HG02759 (cell line): ENCODE data around the gene AMDHD2.

Experiments used
- ATAC-seq: cut with Tn5 transposase; IDR thresholded peaks from one replicate; pipeline ENCODE4 v1.9.1; 2021; ENCODE audit warnings: mild to moderate bottlenecking, moderate library complexity; ENCODE audit not compliant: unreplicated experiment

AMDHD2 gene

DNA sequence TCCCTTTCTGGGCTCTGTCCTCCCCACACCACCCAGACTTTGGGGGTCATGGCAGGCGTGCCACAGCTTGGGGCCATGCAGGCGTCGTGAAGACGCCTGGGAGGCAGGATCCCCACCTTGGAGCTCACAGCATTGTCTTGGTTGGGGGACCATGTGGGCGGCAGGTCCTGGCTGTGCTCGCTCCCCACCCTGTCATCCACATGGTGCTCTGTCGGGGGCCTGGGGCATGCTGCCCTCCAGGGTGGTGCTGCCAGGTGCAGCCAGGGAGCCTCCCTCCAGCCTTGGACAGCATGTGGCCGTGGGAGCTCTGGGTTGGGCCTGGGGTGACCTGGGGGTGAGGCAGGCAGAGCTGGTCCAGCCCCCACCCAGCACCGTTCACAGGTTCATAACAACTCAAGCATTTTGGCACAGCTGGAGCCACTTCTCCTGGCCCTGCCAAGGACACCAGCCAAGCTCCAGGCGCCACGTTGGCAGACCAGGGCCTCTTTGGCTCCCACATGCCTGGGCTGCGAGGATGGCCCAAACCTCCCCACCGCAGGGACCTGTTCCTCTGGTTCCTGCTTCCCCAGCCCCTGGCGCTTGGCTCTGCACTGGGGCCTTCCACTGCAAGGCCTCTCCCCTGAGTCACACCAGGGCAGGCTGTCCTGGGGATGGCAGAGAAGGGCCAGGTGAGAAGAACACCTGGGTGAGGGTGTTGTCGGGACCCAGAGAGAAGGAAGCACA is 21.5 kb upstream of the AMDHD2 start:
- no peak for ATAC-seq

DNA sequence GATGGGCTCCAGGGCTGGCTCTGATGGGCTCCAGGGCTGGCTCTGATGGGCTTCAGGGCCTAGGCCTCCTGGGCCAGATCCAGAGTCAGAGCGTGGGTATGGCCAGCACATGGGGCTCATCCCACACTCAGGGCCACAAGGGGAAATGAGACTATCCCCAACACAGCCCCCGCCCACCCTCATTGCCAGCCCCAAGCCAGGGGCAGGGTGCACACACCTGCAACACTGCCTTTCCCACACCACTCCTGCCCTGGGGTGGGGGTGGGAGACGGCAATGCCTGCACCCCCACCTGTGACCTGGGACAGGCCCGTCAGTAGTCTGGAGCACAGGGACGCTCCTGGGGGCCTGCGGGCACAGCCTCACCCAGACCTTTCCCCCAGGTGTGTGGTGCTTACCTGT is 20.7 kb upstream of the AMDHD2 start:
- ATAC-seq: no peak

DNA sequence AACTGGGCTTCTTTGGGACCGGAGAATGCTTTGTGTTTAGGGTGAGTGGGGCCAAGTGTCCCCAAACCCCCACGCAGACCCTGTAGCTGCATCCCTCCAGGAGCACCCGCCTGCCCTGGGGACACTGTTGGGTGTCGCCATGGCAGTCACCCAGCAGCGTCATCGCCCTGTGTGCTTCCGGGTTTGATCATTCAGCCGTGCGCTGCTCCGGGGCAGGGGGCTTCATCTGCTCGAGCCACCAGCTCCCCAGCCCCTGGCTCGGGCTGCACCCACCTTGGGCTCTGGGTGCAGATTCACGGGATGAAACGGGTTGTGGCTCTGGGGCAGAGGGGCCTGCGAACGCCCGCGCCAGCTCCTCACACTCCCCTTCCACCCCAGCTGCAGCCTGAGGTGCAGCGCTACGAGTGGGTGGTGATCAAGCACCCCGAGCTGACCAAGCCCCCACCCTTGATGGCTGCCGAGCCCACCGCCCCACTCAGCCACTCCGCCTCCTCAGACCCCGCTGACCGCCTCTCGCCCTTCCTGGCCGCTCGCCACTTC is 20.2 kb upstream of the AMDHD2 start:
- ATAC-seq: no peak

DNA sequence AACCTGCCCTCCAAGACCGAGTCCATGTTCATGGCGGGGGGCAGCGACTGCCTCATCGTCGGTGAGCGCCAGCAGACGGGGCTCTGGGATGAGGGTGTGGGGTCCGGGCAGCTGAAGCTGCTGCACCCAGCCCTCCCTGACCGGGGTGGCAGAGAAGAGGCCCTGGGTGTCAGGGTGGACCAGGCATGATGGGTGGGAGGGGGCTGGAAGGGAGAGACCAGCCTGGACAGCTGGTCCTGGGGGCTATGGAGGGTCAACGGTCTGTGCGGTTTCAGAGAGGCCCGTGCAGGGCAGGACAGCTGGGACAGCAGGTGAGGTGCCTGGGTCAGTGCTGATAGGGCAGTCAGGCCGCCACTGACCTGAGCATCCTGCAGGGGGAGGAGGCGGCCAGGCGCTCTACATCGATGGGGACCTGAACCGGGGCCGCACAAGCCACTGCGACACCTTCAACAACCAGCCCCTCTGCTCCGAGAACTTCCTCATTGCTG is 19.7 kb upstream of the AMDHD2 start:
- ATAC-seq: no peak

DNA sequence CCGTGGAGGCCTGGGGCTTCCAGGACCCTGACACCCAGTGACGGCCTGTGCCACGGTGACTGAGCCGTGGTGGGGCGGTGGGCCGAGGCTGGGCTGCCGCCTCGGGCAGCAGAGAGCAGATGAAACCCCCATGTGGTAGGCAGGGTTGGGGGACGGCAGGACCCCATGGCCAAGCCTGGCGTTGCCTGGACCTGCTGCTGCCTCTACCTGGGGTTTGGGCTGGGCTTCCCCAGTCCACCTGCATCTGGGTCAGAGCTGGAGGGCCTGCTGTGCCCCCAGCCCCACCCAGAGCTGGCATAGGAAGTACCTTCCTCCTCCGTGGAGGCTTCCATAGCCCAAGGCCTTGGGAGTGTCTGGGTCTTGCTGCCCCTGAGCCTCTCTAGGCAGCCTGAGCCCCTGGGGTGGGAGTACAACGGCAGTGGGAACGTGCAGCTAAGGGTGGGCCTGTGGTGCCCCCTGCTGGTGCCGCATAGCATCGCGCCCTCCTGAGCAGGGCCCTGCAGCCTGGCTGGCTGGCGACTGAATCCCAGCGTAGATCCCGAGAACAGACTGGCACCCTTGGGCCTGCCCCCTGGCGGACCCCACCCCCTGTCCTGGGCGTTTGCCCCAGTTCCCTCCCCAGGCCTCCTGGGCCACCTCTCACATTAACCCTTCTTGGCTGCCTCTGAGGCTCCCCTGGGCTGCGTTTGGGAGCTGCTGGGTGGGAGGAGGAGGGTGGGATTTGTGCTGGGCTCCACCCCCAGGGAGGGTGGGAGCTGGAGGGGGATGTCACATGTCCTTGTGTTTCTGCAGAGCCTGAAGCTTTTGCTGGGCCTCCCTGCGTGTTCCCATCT is 19.0 kb upstream of the AMDHD2 start:
- no peak for ATAC-seq

GRCh38 chr16:2501946-2502895 is 17.9 kb upstream of the AMDHD2 start:
- ATAC-seq: no peak

DNA sequence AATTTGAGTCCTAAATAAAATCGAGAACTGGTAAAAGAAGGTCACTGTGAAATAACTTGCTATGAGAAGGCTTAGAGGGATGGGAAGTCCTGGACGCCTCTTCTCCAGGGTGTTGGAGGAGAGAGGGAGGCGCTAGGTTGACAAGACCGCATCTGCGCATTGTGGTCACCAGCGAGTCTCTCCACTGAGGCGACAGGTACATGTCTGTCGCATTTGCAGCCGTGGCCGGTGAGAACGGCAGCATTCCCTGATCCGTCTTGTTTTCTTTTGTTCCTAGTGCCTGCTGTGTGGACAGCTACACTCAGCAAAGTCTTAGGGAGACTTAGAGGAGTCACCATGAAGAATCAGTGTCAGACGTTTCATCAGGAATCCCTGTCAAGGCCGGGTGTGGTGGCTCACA is 14.5 kb upstream of the AMDHD2 start:
- no peak for ATAC-seq

- ATAC-seq: peak; percentile 56
These were observed 13.0 kb upstream of the AMDHD2 start for GRCh38 chr16:2507052-2507659.

GRCh38 chr16:2507665-2508064 is 12.5 kb upstream of the AMDHD2 start:
- peak; percentile 17 for ATAC-seq

DNA sequence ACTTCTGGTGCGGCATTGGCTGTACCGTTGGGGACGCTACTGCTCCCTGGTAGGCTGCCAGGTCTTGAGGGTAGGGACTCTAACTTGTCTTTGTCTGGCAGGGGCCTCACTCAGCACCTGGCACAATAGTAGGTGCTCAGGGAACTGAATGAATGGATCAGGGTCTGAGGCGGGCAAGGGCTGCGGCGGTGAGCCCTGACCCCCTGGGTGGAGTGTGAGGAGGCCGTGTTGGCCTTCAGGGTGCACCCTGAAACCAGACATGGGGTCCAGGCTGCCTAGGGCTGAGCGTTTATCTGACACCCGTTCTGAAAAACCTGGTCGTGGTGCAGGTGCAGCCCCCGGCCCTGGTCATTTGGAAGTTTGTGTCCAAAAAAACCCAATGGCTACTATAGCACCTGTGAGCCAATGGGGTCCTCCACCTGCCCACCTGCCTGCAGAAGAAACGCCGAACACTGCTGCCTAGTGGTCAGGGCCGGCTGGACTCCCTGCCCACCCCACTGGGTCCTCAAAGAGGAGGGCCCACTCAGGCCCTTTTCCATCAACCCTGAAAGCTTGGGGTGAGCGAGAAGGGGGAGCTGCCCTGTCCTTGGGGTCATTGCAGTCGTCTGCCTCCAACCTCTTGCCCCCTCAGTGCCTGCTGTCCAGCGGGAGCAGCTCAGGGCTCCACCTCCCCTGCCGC is 11.3 kb upstream of the AMDHD2 start:
- ATAC-seq: no peak

GRCh38 chr16:2511128-2511800 is 8.9 kb upstream of the AMDHD2 start:
- ATAC-seq: no peak

- ATAC-seq: no peak
These were observed 8.0 kb upstream of the AMDHD2 start for GRCh38 chr16:2511996-2512734.

DNA sequence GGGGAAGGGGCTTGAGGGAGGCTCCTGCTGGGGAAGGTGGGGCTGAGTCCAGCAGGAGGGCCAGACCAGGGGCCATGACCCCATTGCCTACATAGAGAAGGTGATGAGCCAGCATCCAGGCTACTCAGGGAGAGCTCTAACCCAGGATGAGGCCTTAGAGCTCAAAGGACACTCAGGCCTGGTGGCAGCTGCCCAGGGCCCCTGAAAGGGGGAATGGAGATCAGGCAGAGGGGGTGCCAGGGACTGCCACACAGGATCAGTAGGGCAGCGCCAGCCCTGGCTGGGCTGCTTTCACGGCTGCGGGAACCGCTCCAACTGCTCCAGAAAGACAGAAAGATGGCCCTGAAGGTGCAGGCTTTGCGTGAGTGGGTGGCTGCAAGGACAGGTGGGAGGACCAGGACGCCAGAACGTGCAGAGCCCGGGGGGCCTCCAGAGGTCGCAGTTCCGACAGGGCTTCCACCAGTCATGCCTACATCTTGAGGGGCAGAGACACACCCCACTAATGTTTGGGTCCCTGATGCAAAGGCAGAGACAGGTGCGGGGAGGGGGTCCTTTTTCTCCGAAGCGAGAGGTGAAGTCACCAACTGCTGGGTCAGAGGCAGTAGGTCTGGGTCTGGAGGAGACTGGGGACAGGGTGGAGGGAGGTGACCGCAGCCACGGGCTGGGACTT is 7.3 kb upstream of the AMDHD2 start:
- no peak for ATAC-seq

GRCh38 chr16:2513405-2514332 is 6.5 kb upstream of the AMDHD2 start, which contains the start of gene ATP6V0C:
TSS of gene ATP6V0C (plus strand) at chr16:2513952. CDS start at chr16:2514104, 152 bp downstream.
- ATAC-seq: peak; percentile 75

- ATAC-seq: no peak
These were observed 5.6 kb upstream of the AMDHD2 start for GRCh38 chr16:2514333-2515179.
